Esophagus muscularis mucosa (tissue), 4 donors: ENCODE results near the gene CNBP. TPM values are rescaled to one million over a fixed set of nuclear protein-coding genes. Genes with fewer than 3 reads are reported as not detected.
A peak's percentile ranks its signal among the peaks of the same experiment; 100 is the strongest.

Experiments used
- DNase-seq: peaks from one replicate; pipeline ENCODE4 v3.0.0-alpha.2; 2017; ENCODE audit errors: extremely low spot score
- H3K27ac ChIP-seq, 4 donors: fragments of 200-600 bp; sonication (generic); replicated peaks in 1 of 4; 1 replicate in 3 of 4; 2 replicates in 1 of 4; pipeline ENCODE4 v1.5.1; 2016 to 2019; ENCODE audit warnings: mild to moderate bottlenecking in 1 of 4
- H3K27me3 ChIP-seq, 4 donors: fragments of 200-600 bp; sonication (generic); one replicate each; pipeline versions ENCODE4 v1.5.1 to v1.6.0; 2016 to 2019
- H3K36me3 ChIP-seq, 4 donors: fragments of 200-600 bp; sonication (generic); one replicate each; pipeline ENCODE4 v1.5.1; 2016 to 2019
- H3K4me1 ChIP-seq, 4 donors: fragments of 200-600 bp; sonication (generic); one replicate each; pipeline ENCODE4 v1.5.1; 2016 to 2019
- H3K4me3 ChIP-seq, 4 donors: fragments of 200-600 bp; sonication (generic); 1 replicate in 2 of 4; 2 replicates in 2 of 4; pipeline ENCODE4 v1.5.1; 2016 to 2019; ENCODE audit warnings: mild to moderate bottlenecking in 4 of 4, moderate library complexity in 1 of 4
- H3K9me3 ChIP-seq, 4 donors: fragments of 200-600 bp; sonication (generic); 1 replicate in 3 of 4; 2 replicates in 1 of 4; pipeline ENCODE4 v1.5.1; 2016 to 2019
- EP300 ChIP-seq: sonication (generic); formaldehyde crosslinking; IDR thresholded peaks from one replicate; pipeline ENCODE4 v1.6.1; 2017; ENCODE audit warnings: antibody characterized with exemption
- POLR2A ChIP-seq: fragments of 450-650 bp; IDR thresholded peaks from one replicate; pipeline ENCODE4 v1.6.1; 2017; ENCODE audit warnings: antibody characterized with exemption, moderate library complexity, mild to moderate bottlenecking, low read depth
- POLR2AphosphoS5 ChIP-seq, 2 donors: sonication (generic); formaldehyde crosslinking; IDR thresholded peaks; one replicate each; pipeline ENCODE4 v1.6.1; 2017; ENCODE audit warnings: antibody characterized with exemption in 2 of 2
- WGBS: methylation state at CpG from one replicate; pipeline ENCODE4 v1.1.5; 2018; 5-methylcytosine and 5-hydroxymethylcytosine counted together
- intact Hi-C: fragments of 100-400 bp; cut with DNase I; formaldehyde crosslinking; loops from one replicate; pipeline ENCODE4 v1.15.1; 2023
- total RNA-seq, 4 donors: library from RNA; depleted of rRNA; stranded (reverse); fragments of >200 nt; gene quantifications; one replicate each; pipeline versions ENCODE4 v1.1.0 to v1.2.1, GENCODE V29; 2016
- TF ChIP-seq, protein P1 (sequence below), 3 experiments: fragments of 200-600 bp in 2 of 3; fragments of 450-650 bp in 1 of 3; sonication (generic) in 2 of 3; IDR thresholded peaks; one replicate each; pipeline ENCODE4 v1.5.1; 2017 to 2019; ENCODE audit warnings: antibody characterized with exemption in 3 of 3, mild to moderate bottlenecking in 2 of 3, moderate library complexity in 1 of 3

The CNBP gene
- total RNA-seq, 4 donors from 2014 or later: 395 to 523 (median 469) TPM

DNA sequence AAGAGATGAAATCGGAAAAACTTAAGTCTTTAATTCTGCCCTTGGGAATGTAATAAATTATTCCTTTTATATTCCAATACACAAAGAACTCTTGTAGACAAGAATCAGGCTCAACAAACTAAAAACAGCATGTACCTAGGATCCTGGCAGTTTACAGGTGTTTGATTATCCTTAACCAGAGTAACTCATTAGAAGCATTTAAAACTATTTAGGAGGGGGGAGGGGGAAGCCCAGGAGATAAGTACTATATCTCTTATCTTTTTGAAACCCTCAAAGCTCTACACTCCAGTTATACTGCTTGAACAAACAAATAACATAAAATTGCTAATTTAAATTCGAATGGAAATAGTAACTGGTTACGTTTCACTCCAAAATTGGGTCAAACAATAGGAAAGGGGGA lies 1.9 kb downstream of the CNBP start:
- Histone ChIP-seq H3K36me3 (peaks cover 0 to 33% (median 10%) of the 10 kb centered on the region in 4 donors), H3K4me3 (peak overlapping the region; percentile 89 to 99 (median 94)), H3K9me3 (no peaks in the 10 kb centered on the region), H3K27ac (peak overlapping the region; percentile 99 to 100 (median 100)), H3K27me3 (no peaks in the 10 kb centered on the region), H3K4me1 (peaks cover 57 to 78% (median 70%) of the 10 kb centered on the region in 4 donors)
- intact Hi-C loops: loop anchor here (5.0 kb wide), 1 partner anchor 65 kb away; the partner anchor contains the start of gene COPG1
- 12% methylated on average over 3 of the region's 3 CpGs for WGBS
- no peak for DNase-seq
- no peak for TF ChIP-seq POLR2A
- TF ChIP-seq POLR2AphosphoS5 (IDR thresholded peaks at IDR 0.05): no peak
- no peak for TF ChIP-seq EP300
- TF ChIP-seq, protein P1, sequence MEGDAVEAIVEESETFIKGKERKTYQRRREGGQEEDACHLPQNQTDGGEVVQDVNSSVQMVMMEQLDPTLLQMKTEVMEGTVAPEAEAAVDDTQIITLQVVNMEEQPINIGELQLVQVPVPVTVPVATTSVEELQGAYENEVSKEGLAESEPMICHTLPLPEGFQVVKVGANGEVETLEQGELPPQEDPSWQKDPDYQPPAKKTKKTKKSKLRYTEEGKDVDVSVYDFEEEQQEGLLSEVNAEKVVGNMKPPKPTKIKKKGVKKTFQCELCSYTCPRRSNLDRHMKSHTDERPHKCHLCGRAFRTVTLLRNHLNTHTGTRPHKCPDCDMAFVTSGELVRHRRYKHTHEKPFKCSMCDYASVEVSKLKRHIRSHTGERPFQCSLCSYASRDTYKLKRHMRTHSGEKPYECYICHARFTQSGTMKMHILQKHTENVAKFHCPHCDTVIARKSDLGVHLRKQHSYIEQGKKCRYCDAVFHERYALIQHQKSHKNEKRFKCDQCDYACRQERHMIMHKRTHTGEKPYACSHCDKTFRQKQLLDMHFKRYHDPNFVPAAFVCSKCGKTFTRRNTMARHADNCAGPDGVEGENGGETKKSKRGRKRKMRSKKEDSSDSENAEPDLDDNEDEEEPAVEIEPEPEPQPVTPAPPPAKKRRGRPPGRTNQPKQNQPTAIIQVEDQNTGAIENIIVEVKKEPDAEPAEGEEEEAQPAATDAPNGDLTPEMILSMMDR (IDR thresholded peaks at IDR 0.05): no peak

DNA sequence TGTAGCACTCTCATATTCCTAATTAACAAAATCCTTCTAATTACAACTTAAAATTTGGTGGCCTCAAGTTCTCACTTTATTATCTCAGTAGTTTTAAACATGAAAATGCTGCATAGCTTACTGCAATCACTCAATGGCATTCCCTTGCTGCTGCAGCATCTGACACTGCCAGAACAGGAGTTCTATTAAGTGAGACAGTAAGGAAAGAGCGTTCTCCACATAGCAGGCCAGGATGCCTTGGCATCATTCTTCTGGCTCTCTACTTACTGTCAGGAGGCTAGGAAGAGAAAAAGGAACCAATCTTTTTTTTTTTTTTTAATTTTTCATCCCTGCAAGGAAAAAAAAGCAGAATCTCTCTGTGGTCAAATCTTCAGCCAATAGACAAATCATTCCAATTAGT lies 3.2 kb downstream of the CNBP start:
- Histone ChIP-seq H3K27me3 (no peaks in the 10 kb centered on the region), H3K9me3 (no peaks in the 10 kb centered on the region), H3K27ac (peak overlapping the region; percentile 73 to 100 (median 100)), H3K36me3 (peaks cover 0 to 33% (median 11%) of the 10 kb centered on the region in 4 donors), H3K4me1 (peaks cover 67 to 84% (median 82%) of the 10 kb centered on the region in 4 donors), H3K4me3 (peak overlapping the region; percentile 89 to 99 (median 94))
- WGBS: 17% methylated on average over 1 of the region's 1 CpG
- intact Hi-C loops: loop anchor here (5.0 kb wide), 1 partner anchor 67 kb away; the partner anchor contains the start of gene COPG1
- TF ChIP-seq, protein P1 (IDR thresholded peaks at IDR 0.05): no peak
- no peak for TF ChIP-seq EP300
- peak; percentile 36 to 38 for TF ChIP-seq POLR2AphosphoS5 (IDR thresholded peaks at IDR 0.05)
- TF ChIP-seq POLR2A: no peak
- DNase-seq: no peak

DNA sequence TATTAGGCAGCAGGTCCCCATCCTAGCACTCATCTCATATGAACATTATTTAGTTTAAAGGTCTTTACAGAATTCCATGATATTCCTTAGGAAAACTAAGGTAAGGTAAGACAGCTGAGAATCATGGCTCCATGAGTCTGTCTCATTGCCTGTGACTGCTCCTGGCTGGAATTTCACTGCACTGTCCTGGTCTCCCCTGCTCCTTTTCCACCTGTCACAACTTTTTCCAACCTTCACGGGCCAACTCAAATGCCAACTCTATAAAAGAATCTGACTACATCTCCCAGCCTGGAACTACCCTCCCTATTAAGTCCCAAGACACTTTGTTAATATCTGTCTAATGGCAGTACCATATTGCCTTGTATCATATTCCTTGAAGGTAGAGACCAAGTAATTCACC lies 7.6 kb downstream of the CNBP start:
- Histone ChIP-seq H3K36me3 (peaks cover 9 to 31% (median 23%) of the 10 kb centered on the region in 4 donors), H3K4me1 (peaks cover 87 to 100% (median 100%) of the 10 kb centered on the region in 4 donors), H3K27me3 (no peaks in the 10 kb centered on the region), H3K27ac (peak overlapping the region in 2 of 4 donors; percentile 19 to 35), H3K9me3 (no peaks in the 10 kb centered on the region), H3K4me3 (no peak overlapping the region)
- intact Hi-C loops: no loop called here
- WGBS: 63% methylated on average over 1 of the region's 1 CpG
- TF ChIP-seq, protein P1 (IDR thresholded peaks at IDR 0.05): no peak
- no peak for TF ChIP-seq POLR2A
- no peak for TF ChIP-seq POLR2AphosphoS5 (IDR thresholded peaks at IDR 0.05)
- no peak for TF ChIP-seq EP300
- DNase-seq: no peak

DNA sequence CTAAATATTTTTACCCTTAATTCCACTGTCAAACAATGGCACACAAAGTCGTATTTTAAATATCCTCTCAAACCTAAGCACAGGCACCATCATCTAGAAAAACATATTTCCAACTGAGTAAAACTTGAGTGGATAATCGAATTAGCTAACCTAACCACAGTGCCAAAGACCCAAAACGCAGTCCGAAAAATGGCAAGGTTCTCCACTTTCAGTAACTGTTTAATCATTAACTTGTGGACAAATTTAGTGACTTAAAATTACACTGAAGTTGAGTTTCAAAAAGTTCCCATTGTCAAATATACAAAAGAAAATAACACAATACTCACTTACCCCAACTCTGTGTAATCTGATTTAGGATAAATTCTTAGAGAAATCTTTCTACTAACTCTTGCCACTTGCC lies 10.0 kb downstream of the CNBP start:
- Histone ChIP-seq H3K27ac (peak overlapping the region in 2 of 4 donors; percentile 42 to 59), H3K27me3 (no peaks in the 10 kb centered on the region), H3K9me3 (no peaks in the 10 kb centered on the region), H3K4me3 (no peak overlapping the region), H3K36me3 (peaks cover 29 to 48% (median 42%) of the 10 kb centered on the region in 4 donors), H3K4me1 (peaks cover 70 to 87% (median 83%) of the 10 kb centered on the region in 4 donors)
- intact Hi-C loops: no loop called here
- 36% methylated on average over 4 of the region's 4 CpGs for WGBS
- TF ChIP-seq POLR2AphosphoS5 (IDR thresholded peaks at IDR 0.05): no peak
- TF ChIP-seq EP300: no peak
- TF ChIP-seq POLR2A: no peak
- TF ChIP-seq, protein P1 (IDR thresholded peaks at IDR 0.05): no peak
- no peak for DNase-seq
